T-helper 2 cell treated with Interferon-gamma antibody and Interleukin-4, amounts not matched to agents 5 μg/mL and 100 μg/mL, for 36 hours (primary cell): ENCODE data around the gene GM2A.

ENCODE experiments used
- DNase-seq: peaks from one replicate; pipeline ENCODE4 v3.0.0; 2021; ENCODE audit warnings: low spot score
- H3K27ac Mint-ChIP-seq: one replicate; pipeline ENCODE4 v1.8.0; 2021; ENCODE audit warnings: mild to moderate bottlenecking, mixed read lengths
- H3K27me3 Mint-ChIP-seq: one replicate; pipeline ENCODE4 v1.8.0; 2021; ENCODE audit warnings: low read depth, mixed read lengths
- H3K36me3 Mint-ChIP-seq: one replicate; pipeline ENCODE4 v1.8.0; 2021; ENCODE audit warnings: low read depth, mixed read lengths
- H3K4me1 Mint-ChIP-seq: one replicate; pipeline ENCODE4 v1.8.0; 2021; ENCODE audit warnings: low read depth, mixed read lengths
- H3K4me3 Mint-ChIP-seq: one replicate; pipeline ENCODE4 v1.8.0; 2022; ENCODE audit warnings: mild to moderate bottlenecking, moderate library complexity, mixed read lengths
- H3K9me3 Mint-ChIP-seq: one replicate; pipeline ENCODE4 v1.8.0; 2021; ENCODE audit warnings: mixed read lengths

The GM2A gene

GRCh38 chr5:151274666-151275065 lies 21.7 kb downstream of the GM2A start:
- no peaks in the 10 kb centered on the region for H3K9me3 Mint-ChIP-seq
- H3K4me1 Mint-ChIP-seq, result no peaks in the 10 kb centered on the region
- H3K4me3 Mint-ChIP-seq, result no peak overlapping the region
- H3K27ac Mint-ChIP-seq, result no peak overlapping the region
- no peaks in the 10 kb centered on the region for H3K36me3 Mint-ChIP-seq
- DNase-seq, result no peak
- peaks cover 3% of the 10 kb centered on the region for H3K27me3 Mint-ChIP-seq

- Mint-ChIP-seq H3K27me3 (peaks cover 3% of the 10 kb centered on the region), H3K36me3 (no peaks in the 10 kb centered on the region), H3K9me3 (no peaks in the 10 kb centered on the region), H3K4me3 (no peak overlapping the region), H3K4me1 (peaks cover 1% of the 10 kb centered on the region), H3K27ac (no peak overlapping the region)
- no peak for DNase-seq
These were observed 22.8 kb downstream of the GM2A start for GRCh38 chr5:151275803-151276202.

GRCh38 chr5:151278845-151279244 lies 25.9 kb downstream of the GM2A start:
- Mint-ChIP-seq H3K4me1 (peaks cover 1% of the 10 kb centered on the region), H3K27me3 (peaks cover 3% of the 10 kb centered on the region), H3K9me3 (no peaks in the 10 kb centered on the region), H3K27ac (no peak overlapping the region), H3K4me3 (no peak overlapping the region), H3K36me3 (no peaks in the 10 kb centered on the region)
- DNase-seq, result no peak

- Mint-ChIP-seq H3K27me3 (peaks cover 3% of the 10 kb centered on the region), H3K4me3 (no peak overlapping the region), H3K4me1 (peaks cover 2% of the 10 kb centered on the region), H3K9me3 (no peaks in the 10 kb centered on the region), H3K27ac (no peak overlapping the region), H3K36me3 (no peaks in the 10 kb centered on the region)
- no peak for DNase-seq
These were observed 27.5 kb downstream of the GM2A start for GRCh38 chr5:151280443-151280842.

GRCh38 chr5:151281001-151281639 lies 28.1 kb downstream of the GM2A start:
- no peak overlapping the region for H3K27ac Mint-ChIP-seq
- no peak for DNase-seq
- H3K36me3 Mint-ChIP-seq, result no peaks in the 10 kb centered on the region
- H3K9me3 Mint-ChIP-seq, result no peaks in the 10 kb centered on the region
- H3K4me3 Mint-ChIP-seq, result no peak overlapping the region
- H3K4me1 Mint-ChIP-seq, result peaks cover 4% of the 10 kb centered on the region
- H3K27me3 Mint-ChIP-seq, result peaks cover 4% of the 10 kb centered on the region

GRCh38 chr5:151283120-151283825 lies 30.3 kb downstream of the GM2A start:
- Mint-ChIP-seq H3K4me1 (peaks cover 5% of the 10 kb centered on the region), H3K27me3 (peaks cover 3% of the 10 kb centered on the region), H3K4me3 (no peak overlapping the region), H3K36me3 (no peaks in the 10 kb centered on the region), H3K27ac (no peak overlapping the region), H3K9me3 (no peaks in the 10 kb centered on the region)
- DNase-seq, result no peak

GRCh38 chr5:151284392-151284967 lies 31.5 kb downstream of the GM2A start:
- Mint-ChIP-seq H3K36me3 (no peaks in the 10 kb centered on the region), H3K4me1 (peaks cover 5% of the 10 kb centered on the region), H3K27me3 (peaks cover 3% of the 10 kb centered on the region), H3K9me3 (no peaks in the 10 kb centered on the region), H3K27ac (no peak overlapping the region), H3K4me3 (no peak overlapping the region)
- DNase-seq, result no peak

GRCh38 chr5:151285683-151286082 lies 32.7 kb downstream of the GM2A start:
- H3K4me3 Mint-ChIP-seq, result no peak overlapping the region
- H3K27me3 Mint-ChIP-seq, result peaks cover 3% of the 10 kb centered on the region
- H3K36me3 Mint-ChIP-seq, result no peaks in the 10 kb centered on the region
- no peak overlapping the region for H3K27ac Mint-ChIP-seq
- peaks cover 4% of the 10 kb centered on the region for H3K4me1 Mint-ChIP-seq
- DNase-seq, result no peak
- no peaks in the 10 kb centered on the region for H3K9me3 Mint-ChIP-seq

- Mint-ChIP-seq H3K4me3 (no peak overlapping the region), H3K9me3 (no peaks in the 10 kb centered on the region), H3K27ac (no peak overlapping the region), H3K4me1 (peaks cover 4% of the 10 kb centered on the region), H3K27me3 (peaks cover 3% of the 10 kb centered on the region), H3K36me3 (no peaks in the 10 kb centered on the region)
- no peak for DNase-seq
These were observed 33.3 kb downstream of the GM2A start for GRCh38 chr5:151286246-151286645.

- no peak overlapping the region for H3K4me3 Mint-ChIP-seq
- H3K27ac Mint-ChIP-seq, result no peak overlapping the region
- peaks cover 4% of the 10 kb centered on the region for H3K4me1 Mint-ChIP-seq
- H3K27me3 Mint-ChIP-seq, result peaks cover 3% of the 10 kb centered on the region
- H3K9me3 Mint-ChIP-seq, result no peaks in the 10 kb centered on the region
- H3K36me3 Mint-ChIP-seq, result no peaks in the 10 kb centered on the region
- DNase-seq, result no peak
These were observed 35.2 kb downstream of the GM2A start for GRCh38 chr5:151288180-151288579.

GRCh38 chr5:151293624-151294023 lies 40.6 kb downstream of the GM2A start:
- no peaks in the 10 kb centered on the region for H3K9me3 Mint-ChIP-seq
- DNase-seq, result no peak
- H3K27ac Mint-ChIP-seq, result no peak overlapping the region
- peaks cover 5% of the 10 kb centered on the region for H3K27me3 Mint-ChIP-seq
- peaks cover 4% of the 10 kb centered on the region for H3K4me1 Mint-ChIP-seq
- no peak overlapping the region for H3K4me3 Mint-ChIP-seq
- H3K36me3 Mint-ChIP-seq, result no peaks in the 10 kb centered on the region

- Mint-ChIP-seq H3K9me3 (no peaks in the 10 kb centered on the region), H3K36me3 (no peaks in the 10 kb centered on the region), H3K27me3 (peaks cover 6% of the 10 kb centered on the region), H3K4me1 (peaks cover 4% of the 10 kb centered on the region), H3K27ac (no peak overlapping the region), H3K4me3 (no peak overlapping the region)
- no peak for DNase-seq
These were observed 42.2 kb downstream of the GM2A start for GRCh38 chr5:151295138-151295537.

GRCh38 chr5:151295791-151296477 lies 42.9 kb downstream of the GM2A start:
- Mint-ChIP-seq H3K27me3 (peaks cover 9% of the 10 kb centered on the region), H3K27ac (no peak overlapping the region), H3K9me3 (no peaks in the 10 kb centered on the region), H3K4me1 (peaks cover 4% of the 10 kb centered on the region), H3K36me3 (no peaks in the 10 kb centered on the region), H3K4me3 (no peak overlapping the region)
- no peak for DNase-seq

GRCh38 chr5:151296478-151296830 lies 43.5 kb downstream of the GM2A start:
- Mint-ChIP-seq H3K4me1 (peaks cover 4% of the 10 kb centered on the region), H3K36me3 (no peaks in the 10 kb centered on the region), H3K4me3 (no peak overlapping the region), H3K27ac (no peak overlapping the region), H3K27me3 (peaks cover 13% of the 10 kb centered on the region), H3K9me3 (no peaks in the 10 kb centered on the region)
- DNase-seq, result no peak
